Measurements from ENCODE around the gene SORBS2.

- TF ChIP-seq CTCF (conservative IDR thresholded peaks at IDR 0.05 in 1 of 2, IDR thresholded peaks at IDR 0.05 in 1 of 2; ENCODE audit: low read depth in 1 of 2, low read length in 2 of 2) (no peak), EZH2 (IDR thresholded peaks at IDR 0.05; ENCODE audit: low read length, missing control alignments) (no peak)
Observed at GRCh38 chr4:185852961-185853360, 41.0 kb upstream of the SORBS2 start.

Data from fibroblast of lung (primary cell).